HG02973 (cell line): ENCODE results near the gene NDUFS6.
"Not testable (repeated sequence)": the region's sequence is repeated elsewhere in the genome, so short reads cannot be mapped to it uniquely, and the experiment has no call there.

Source experiments
- ATAC-seq: cut with Tn5 transposase; IDR thresholded peaks from one replicate; pipeline ENCODE4 v1.9.1; 2021; ENCODE audit warnings: moderate library complexity; ENCODE audit not compliant: unreplicated experiment

The NDUFS6 gene

DNA sequence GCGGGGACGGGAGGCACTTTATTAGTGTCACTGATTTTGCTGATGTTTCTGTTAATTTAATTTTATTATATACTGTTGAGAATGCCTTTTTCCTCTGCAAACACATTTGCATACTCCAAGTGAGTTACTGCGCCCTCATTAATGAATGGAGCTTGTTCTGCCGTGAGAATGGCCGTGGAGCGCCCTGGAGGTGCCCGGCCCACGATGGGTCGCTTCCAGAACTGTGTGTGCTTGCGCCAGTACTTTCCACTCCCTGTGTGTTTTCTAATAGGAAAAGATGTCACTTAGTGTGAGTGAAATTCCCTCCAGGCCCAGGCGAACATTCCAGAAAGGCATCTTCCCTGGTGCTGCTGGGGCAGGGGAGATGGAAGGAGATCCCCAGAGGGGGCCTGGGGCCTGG lies 30.1 kb downstream of the NDUFS6 start:
- ATAC-seq: no peak

DNA sequence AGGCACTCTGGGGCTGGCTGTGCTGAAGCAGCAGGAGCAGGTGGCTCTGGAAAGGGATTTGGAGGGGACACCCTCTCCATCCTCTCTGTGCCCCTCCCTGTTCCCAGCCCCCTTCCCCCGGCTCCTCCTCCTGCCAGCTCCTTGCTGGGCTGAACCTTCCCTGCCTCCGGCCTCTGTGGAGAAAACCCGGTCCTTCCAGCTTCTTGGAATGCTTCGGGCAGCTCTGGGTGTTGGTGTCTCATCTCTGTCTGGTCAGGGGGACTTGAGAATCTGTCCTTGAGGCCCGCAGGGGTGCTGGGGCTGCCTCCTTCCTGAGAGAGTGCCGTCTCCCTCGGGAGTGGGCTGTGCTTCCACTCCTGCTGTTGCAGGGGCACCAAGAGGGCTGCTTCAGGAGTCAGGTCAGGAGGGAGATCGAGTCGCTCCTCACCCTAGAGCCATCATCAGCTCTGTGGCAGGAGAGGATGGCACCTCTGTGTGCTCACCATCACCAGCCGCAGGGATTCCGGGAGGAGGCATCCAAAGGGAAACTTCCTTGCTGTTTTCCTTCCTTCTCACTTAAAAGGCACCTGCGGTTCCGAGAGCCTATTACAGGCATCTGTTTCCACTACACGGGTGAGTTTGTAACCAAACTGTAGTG lies 30.6 kb downstream of the NDUFS6 start:
- ATAC-seq: no peak

GRCh38 chr5:1832511-1833250 lies 31.5 kb downstream of the NDUFS6 start:
- no peak for ATAC-seq

GRCh38 chr5:1833264-1834021 lies 32.2 kb downstream of the NDUFS6 start:
- ATAC-seq: no peak

GRCh38 chr5:1834022-1834551 lies 32.9 kb downstream of the NDUFS6 start:
- ATAC-seq: no peak

GRCh38 chr5:1834721-1835429 lies 33.7 kb downstream of the NDUFS6 start:
- ATAC-seq: no peak

DNA sequence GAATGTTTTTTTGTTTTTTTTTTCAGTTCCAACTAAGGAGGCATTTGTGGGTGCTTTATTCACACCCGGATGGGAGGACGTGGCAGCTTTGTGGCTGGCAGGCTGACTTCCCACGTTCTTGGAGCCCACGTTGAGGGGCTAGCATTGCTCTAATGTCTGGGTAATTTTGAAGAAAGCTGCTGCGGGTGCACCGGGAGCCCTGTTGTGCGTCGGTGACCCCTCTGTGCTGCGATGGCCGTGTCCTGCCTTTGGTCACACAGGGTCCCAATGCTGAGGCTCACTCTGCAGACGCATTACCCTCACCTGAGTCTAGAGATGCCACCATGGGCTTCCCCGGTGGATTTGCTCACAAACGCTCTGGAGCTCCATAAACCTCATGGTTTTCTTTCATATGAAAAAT lies 34.2 kb downstream of the NDUFS6 start:
- no peak for ATAC-seq

DNA sequence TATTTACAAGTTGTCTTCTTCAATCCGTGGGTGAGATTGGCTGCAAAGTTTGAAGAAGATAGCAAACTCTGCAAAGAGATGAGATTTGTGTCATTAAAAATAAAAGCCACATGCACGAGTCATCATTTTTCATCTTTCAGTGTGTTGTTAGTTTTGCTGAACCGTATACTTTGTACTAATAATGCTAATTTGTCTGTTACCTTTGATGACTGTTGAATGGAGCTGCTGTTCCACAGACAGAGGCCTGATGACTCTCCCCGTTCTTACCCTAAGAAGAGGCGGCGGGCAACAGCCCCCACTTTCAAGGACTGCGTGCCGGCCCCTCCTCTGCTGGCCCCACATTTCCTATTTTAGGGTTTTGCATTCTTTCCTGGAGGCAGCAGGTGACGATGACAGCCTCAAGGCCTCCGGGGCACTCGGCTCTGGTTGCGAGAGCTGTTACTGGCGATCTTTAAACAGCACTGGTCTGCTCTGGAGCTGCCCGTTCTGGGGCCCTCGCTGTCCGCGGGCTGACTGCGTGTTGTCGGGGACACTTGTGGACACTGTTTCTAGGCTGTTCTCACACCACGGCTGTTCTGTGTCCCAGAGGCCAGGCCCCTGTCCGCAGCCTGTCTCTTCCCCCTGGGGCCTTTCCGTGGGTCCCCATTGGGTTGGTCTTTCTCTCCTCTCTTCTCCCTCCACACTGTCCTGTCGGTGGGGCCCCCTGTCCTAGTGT lies 35.1 kb downstream of the NDUFS6 start:
- no peak for ATAC-seq

GRCh38 chr5:1836891-1837880 lies 36.0 kb downstream of the NDUFS6 start:
- no peak for ATAC-seq

GRCh38 chr5:1838013-1838412 lies 36.8 kb downstream of the NDUFS6 start:
- no peak for ATAC-seq

DNA sequence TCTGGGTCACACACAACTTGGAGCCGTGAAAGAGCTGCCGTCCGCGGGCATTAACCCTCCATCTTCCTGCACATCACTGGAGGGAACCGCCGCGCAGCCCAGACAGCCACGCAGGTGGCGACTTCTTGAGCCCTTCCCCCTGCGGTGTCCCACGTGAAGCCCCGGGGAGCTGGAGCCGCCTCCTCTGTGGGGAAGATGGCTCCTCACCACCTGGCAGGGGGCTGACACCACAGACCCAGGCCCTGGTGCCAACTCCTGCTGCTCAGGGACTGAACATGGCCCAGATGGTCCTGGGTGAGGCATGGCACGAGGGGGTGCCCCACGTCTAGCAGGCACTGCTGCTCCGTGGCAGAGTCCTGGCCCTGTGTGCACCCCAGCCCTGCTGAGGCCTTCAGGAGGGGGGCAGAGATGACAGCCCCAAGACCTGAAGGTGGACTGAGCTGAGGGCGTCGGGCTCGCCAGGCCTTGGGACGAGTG lies 38.9 kb downstream of the NDUFS6 start:
- no peak for ATAC-seq

DNA sequence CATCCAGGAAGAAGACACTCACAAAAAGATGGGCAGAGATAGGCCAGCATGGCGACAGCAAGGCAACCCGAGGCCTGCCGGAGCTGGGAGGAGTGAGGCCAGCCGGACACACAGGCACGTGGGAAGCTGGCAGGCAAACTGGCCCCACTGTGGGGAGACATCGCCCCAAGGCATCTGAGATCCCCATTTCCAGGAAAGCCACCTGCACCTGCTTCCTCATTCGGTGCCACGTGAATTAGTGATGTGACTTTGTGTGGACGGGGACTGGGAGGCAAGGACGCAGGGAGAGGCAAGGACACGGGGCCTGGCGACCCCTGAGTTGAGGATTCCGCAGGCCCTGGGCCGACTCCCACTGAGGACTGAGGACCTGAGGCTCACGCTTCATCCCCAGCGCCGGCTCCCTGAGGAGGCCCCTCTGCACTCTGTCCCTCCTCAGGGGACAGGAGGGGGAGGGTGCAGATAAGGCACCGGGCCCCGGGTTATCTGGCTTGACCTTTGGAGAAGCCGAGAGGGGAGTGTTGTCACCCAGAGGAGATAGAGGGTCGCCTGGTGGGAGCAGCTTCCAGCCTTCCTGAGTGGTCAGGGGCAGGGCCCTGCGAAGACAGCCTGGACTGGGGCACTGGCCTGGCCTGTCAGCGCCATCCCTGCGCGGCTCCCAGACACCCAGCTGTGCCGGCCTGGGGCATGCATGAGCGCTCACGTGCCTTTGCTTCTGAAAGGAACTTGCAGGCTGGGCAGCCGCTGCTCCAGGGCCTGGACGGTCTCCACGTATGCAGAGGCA lies 39.7 kb downstream of the NDUFS6 start:
- no peak for ATAC-seq

GRCh38 chr5:1842004-1842819 lies 41.0 kb downstream of the NDUFS6 start:
- no peak for ATAC-seq

DNA sequence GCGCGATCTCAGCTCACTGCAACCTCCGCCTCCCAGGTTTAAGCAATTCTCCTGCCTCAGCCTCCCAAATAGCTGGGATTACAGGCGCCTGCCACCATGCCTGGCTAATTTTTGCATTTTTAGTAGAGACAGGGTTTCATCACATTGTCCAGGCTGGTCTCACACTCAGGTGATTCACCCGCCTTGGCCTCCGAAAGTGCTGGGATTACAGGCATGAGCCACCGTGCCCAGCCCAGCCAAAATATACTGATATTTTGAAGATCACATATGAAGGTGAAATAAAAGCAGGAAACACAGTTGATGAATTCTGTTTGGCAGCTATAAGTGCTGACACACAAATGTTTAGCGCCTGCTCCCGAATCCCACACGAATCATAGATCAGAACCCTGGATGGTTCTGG lies 42.6 kb downstream of the NDUFS6 start:
- not testable (repeated sequence) for ATAC-seq

GRCh38 chr5:1844708-1845436 lies 43.7 kb downstream of the NDUFS6 start:
- no peak for ATAC-seq

GRCh38 chr5:1845696-1846095 lies 44.5 kb downstream of the NDUFS6 start:
- no peak for ATAC-seq

DNA sequence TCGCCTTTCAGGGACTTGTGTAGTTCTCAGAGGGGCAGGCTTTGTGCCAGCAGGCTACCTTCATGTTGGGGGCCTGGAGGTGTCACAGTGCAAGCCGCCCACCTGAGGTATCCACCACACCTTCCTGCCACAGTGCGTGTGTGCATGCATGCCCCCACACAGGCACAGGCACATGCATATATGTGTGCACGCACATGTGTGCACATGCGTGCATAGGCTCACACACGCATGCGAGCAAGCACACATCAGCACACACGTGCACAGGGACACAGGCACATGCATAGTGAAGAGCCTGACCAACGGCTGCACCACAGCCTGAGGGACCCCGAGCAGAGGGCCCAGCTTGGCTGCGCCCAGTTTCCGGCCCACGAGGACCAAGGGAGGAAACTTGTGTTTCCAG lies 45.4 kb downstream of the NDUFS6 start:
- no peak for ATAC-seq
